C4-2B (cell line): ENCODE measurements around the gene ATL2.
"Not testable (repeated sequence)": the region's sequence is repeated elsewhere in the genome, so short reads cannot be mapped to it uniquely, and the experiment has no call there.

Experiments used
- H3K27ac ChIP-seq: fragments of 450-650 bp; 2 replicates; pipeline ENCODE4 v1.5.1; 2017
- CTCF ChIP-seq: fragments of 450-650 bp; conservative IDR thresholded peaks from 2 replicates; pipeline ENCODE4 v1.5.1; 2017; ENCODE audit warnings: mild to moderate bottlenecking
- ZFX ChIP-seq: fragments of 450-650 bp; IDR thresholded peaks from 2 replicates; pipeline ENCODE4 v1.6.1; 2017

The ATL2 gene

GRCh38 chr2:38416296-38417036 lies 39.4 kb upstream of the ATL2 start:
- H3K27ac ChIP-seq = no peak overlapping the region
- no peak for TF ChIP-seq ZFX
- no peak for TF ChIP-seq CTCF

GRCh38 chr2:38415728-38416291 lies 38.7 kb upstream of the ATL2 start:
- TF ChIP-seq ZFX (no peak), CTCF (no peak)
- H3K27ac ChIP-seq = no peak overlapping the region

- no peak overlapping the region for H3K27ac ChIP-seq
- TF ChIP-seq CTCF (no peak), ZFX (no peak)
These were observed 38.0 kb upstream of the ATL2 start for GRCh38 chr2:38415023-38415422.

GRCh38 chr2:38412235-38412871 lies 35.3 kb upstream of the ATL2 start:
- H3K27ac ChIP-seq = not testable (repeated sequence)

- H3K27ac ChIP-seq = no peak overlapping the region; the same call in 1 of the 2 replicates
- TF ChIP-seq CTCF = no peak
These were observed 32.4 kb upstream of the ATL2 start for GRCh38 chr2:38409156-38410102.

- H3K27ac ChIP-seq = no peak overlapping the region
- TF ChIP-seq ZFX (no peak), CTCF (no peak)
These were observed 30.1 kb upstream of the ATL2 start for GRCh38 chr2:38407111-38407682.

GRCh38 chr2:38406597-38407110 lies 29.6 kb upstream of the ATL2 start:
- no peak overlapping the region for H3K27ac ChIP-seq
- TF ChIP-seq CTCF (no peak), ZFX (no peak)
